Naive thymus-derived CD8-positive, alpha-beta T cell (primary cell): Measurements from ENCODE around the gene UNC5C. TPM values are rescaled to one million over a fixed set of nuclear protein-coding genes. Genes with fewer than 3 reads are reported as not detected.
"Not testable (repeated sequence)": the region's sequence is repeated elsewhere in the genome, so short reads cannot be mapped to it uniquely, and the experiment has no call there.

ENCODE experiments used
- ATAC-seq, 2 donors: fragments of 150-1000 bp; cut with Tn5 transposase in 1 of 2; sonication (Bioruptor Pico), chemical (Tn5 transposase) in 1 of 2; 1 replicate in 1 of 2; 2 replicates in 1 of 2; pipeline ENCODE4 v1.10.0; 2021; ENCODE audit warnings: mild to moderate bottlenecking in 2 of 2, moderate library complexity in 2 of 2
- POLR2A ChIA-PET: fragments of 350-600 bp; sonication (Branson Sonifier 250); formaldehyde crosslinking; loops from one replicate; lab custom pipeline; 2021; ENCODE audit warnings: antibody characterized with exemption; lab: Charles Lee
- DNase-seq, 10 donors: peaks; one replicate each; pipeline versions ENCODE4 v3.0.0 to v3.0.0-alpha.2; 2020 to 2022
- H3K27ac Mint-ChIP-seq, 10 donors: one replicate each; pipeline ENCODE4 v1.8.0; 2020 to 2022; ENCODE audit warnings: mild to moderate bottlenecking in 10 of 10, mixed read lengths in 10 of 10, moderate library complexity in 4 of 10, inconsistent platforms in 1 of 10
- H3K27me3 Mint-ChIP-seq, 5 donors: one replicate each; pipeline ENCODE4 v1.8.0; 2021 to 2022; ENCODE audit warnings: mixed read lengths in 5 of 5
- H3K36me3 Mint-ChIP-seq, 3 donors: one replicate each; pipeline ENCODE4 v1.8.0; 2020 to 2022; ENCODE audit warnings: mixed read lengths in 3 of 3, mild to moderate bottlenecking in 2 of 3, inconsistent platforms in 1 of 3
- H3K4me1 Mint-ChIP-seq, 4 donors: one replicate each; pipeline ENCODE4 v1.8.0; 2021 to 2022; ENCODE audit warnings: mixed read lengths in 4 of 4
- H3K4me3 Mint-ChIP-seq, 10 donors: one replicate each; pipeline ENCODE4 v1.8.0; 2020 to 2022; ENCODE audit warnings: mild to moderate bottlenecking in 10 of 10, mixed read lengths in 10 of 10, moderate library complexity in 6 of 10, inconsistent platforms in 1 of 10
- H3K9me3 Mint-ChIP-seq, 9 donors: one replicate each; pipeline ENCODE4 v1.8.0; 2020 to 2022; ENCODE audit warnings: mixed read lengths in 9 of 9, mild to moderate bottlenecking in 3 of 9, inconsistent platforms in 1 of 9, moderate library complexity in 1 of 9
- polyA plus RNA-seq, 3 donors: library from polyadenylated mRNA; unstranded; fragments of 300-500 nt; fragmentation: Illumina TruSeq; gene quantifications; one replicate each; pipeline ENCODE4 v1.2.3, GENCODE V29; 2021
- total RNA-seq, 8 experiments: library from RNA in 2 of 8; stranded (reverse) in 2 of 8; gene quantifications; one replicate each; pipeline ENCODE4 v1.2.3 and lab custom pipeline; 2021 to 2026

UNC5C gene
- total and polyA plus RNA-seq, 5 experiments from 2014 or later: not detected

GRCh38 chr4:95139424-95139823 lies 409.3 kb downstream of the UNC5C start:
- H3K4me3 Mint-ChIP-seq: not testable (repeated sequence)

GRCh38 chr4:95134016-95134415 lies 414.8 kb downstream of the UNC5C start:
- H3K4me1 Mint-ChIP-seq, DNase-seq, H3K27me3 Mint-ChIP-seq, H3K36me3 Mint-ChIP-seq, H3K27ac Mint-ChIP-seq, ATAC-seq, POLR2A ChIA-PET, H3K4me3 Mint-ChIP-seq: not testable (repeated sequence)
- peaks cover 0 to 10% (median 0%) of the 10 kb centered on the region in 9 donors for H3K9me3 Mint-ChIP-seq

More at GRCh38 chr4:95139424-95139823, 409.3 kb downstream of the UNC5C start:
- H3K27me3 Mint-ChIP-seq: peaks cover 2 to 15% (median 7%) of the 10 kb centered on the region in 5 donors
- H3K9me3 Mint-ChIP-seq: peaks cover 0 to 19% (median 3%) of the 10 kb centered on the region in 9 donors
- POLR2A ChIA-PET, DNase-seq, ATAC-seq, H3K27ac Mint-ChIP-seq, H3K4me1 Mint-ChIP-seq: not testable (repeated sequence)
- H3K36me3 Mint-ChIP-seq: peaks cover 0 to 14% (median 0%) of the 10 kb centered on the region in 3 donors

- H3K27me3 Mint-ChIP-seq: peaks cover 0 to 1% (median 0%) of the 10 kb centered on the region in 5 donors
- H3K36me3 Mint-ChIP-seq: no peaks in the 10 kb centered on the region
- no peak for DNase-seq
- POLR2A ChIA-PET: no interaction called here
- no peak for ATAC-seq
- H3K4me3 Mint-ChIP-seq: no peak overlapping the region
- H3K9me3 Mint-ChIP-seq: peaks cover 0 to 1% (median 0%) of the 10 kb centered on the region in 9 donors
- H3K4me1 Mint-ChIP-seq: peaks cover 0 to 2% (median 0%) of the 10 kb centered on the region in 4 donors
- no peak overlapping the region for H3K27ac Mint-ChIP-seq
These were observed 418.9 kb downstream of the UNC5C start for GRCh38 chr4:95129821-95130311.

GRCh38 chr4:95129031-95129430 lies 419.7 kb downstream of the UNC5C start:
- DNase-seq (no peak), ATAC-seq (no peak)
- Mint-ChIP-seq H3K27me3 (peaks cover 0 to 1% (median 0%) of the 10 kb centered on the region in 5 donors), H3K4me1 (peaks cover 0 to 2% (median 0%) of the 10 kb centered on the region in 4 donors), H3K4me3 (no peak overlapping the region), H3K36me3 (no peaks in the 10 kb centered on the region), H3K27ac (no peak overlapping the region), H3K9me3 (no peaks in the 10 kb centered on the region)
- POLR2A ChIA-PET: no interaction called here

- POLR2A ChIA-PET: no interaction called here
- Mint-ChIP-seq H3K36me3 (no peaks in the 10 kb centered on the region), H3K4me1 (peaks cover 0 to 2% (median 0%) of the 10 kb centered on the region in 4 donors), H3K9me3 (no peaks in the 10 kb centered on the region), H3K27ac (no peak overlapping the region), H3K4me3 (no peak overlapping the region), H3K27me3 (peaks cover 0 to 1% (median 0%) of the 10 kb centered on the region in 5 donors)
- ATAC-seq: no peak
- no peak for DNase-seq
These were observed 423.8 kb downstream of the UNC5C start for GRCh38 chr4:95124906-95125504.

- Mint-ChIP-seq H3K27me3 (peaks cover 0 to 1% (median 0%) of the 10 kb centered on the region in 5 donors), H3K4me1 (no peaks in the 10 kb centered on the region), H3K36me3 (no peaks in the 10 kb centered on the region), H3K9me3 (no peaks in the 10 kb centered on the region), H3K27ac (no peak overlapping the region), H3K4me3 (no peak overlapping the region)
- DNase-seq (no peak), ATAC-seq (no peak)
- POLR2A ChIA-PET: no interaction called here
These were observed 426.8 kb downstream of the UNC5C start for GRCh38 chr4:95122001-95122400.

DNA sequence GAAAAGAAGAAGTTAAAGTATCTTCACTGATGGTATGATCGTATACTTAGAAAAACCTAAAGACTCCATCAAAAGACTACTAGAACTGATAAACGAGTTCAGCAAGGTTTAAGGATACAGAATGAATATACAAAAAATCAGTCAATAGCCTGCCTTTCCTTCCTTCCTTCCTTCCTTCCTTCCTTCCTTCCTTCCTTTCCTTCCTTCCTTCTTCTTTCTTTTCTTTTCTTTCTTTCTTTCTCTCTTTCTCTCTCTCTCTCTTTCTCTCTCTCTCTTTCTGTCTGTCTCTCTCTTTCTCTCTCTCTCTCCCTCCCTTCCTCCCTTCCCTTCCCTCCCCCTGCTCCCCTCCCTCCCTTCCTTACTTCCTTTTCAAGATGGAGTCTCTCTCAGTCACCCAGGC lies 428.3 kb downstream of the UNC5C start:
- Mint-ChIP-seq H3K27me3 (no peaks in the 10 kb centered on the region), H3K4me3 (no peak overlapping the region), H3K27ac (no peak overlapping the region), H3K36me3 (no peaks in the 10 kb centered on the region), H3K4me1 (no peaks in the 10 kb centered on the region), H3K9me3 (no peaks in the 10 kb centered on the region)
- no peak for ATAC-seq
- POLR2A ChIA-PET: no interaction called here
- DNase-seq: no peak

GRCh38 chr4:95118497-95118896 lies 430.3 kb downstream of the UNC5C start:
- no peak for DNase-seq
- H3K9me3 Mint-ChIP-seq: no peaks in the 10 kb centered on the region
- H3K27me3 Mint-ChIP-seq: no peaks in the 10 kb centered on the region
- ATAC-seq: no peak
- H3K36me3 Mint-ChIP-seq: no peaks in the 10 kb centered on the region
- no peak overlapping the region for H3K4me3 Mint-ChIP-seq
- no peaks in the 10 kb centered on the region for H3K4me1 Mint-ChIP-seq
- POLR2A ChIA-PET: no interaction called here
- H3K27ac Mint-ChIP-seq: no peak overlapping the region

DNA sequence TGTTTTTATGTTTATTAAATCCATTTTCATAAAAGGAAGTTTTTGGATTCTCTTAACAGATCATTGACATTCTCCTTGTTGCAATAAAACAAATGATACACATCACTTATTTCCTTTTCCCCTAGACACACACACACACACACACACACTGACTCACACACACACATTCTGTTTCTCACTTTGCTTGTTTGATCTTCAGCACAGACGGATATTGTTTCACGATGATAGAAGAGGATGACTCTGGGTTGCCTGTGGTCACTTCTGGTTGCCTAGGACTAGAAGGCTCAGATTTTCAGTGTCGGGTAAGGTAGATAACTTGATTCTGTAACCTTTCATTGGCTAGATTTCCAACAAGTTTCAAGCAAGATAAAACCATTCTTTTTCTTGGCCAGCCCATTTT lies 434.3 kb downstream of the UNC5C start:
- ATAC-seq: no peak
- Mint-ChIP-seq H3K4me1 (no peaks in the 10 kb centered on the region), H3K27me3 (no peaks in the 10 kb centered on the region), H3K36me3 (no peaks in the 10 kb centered on the region), H3K9me3 (no peaks in the 10 kb centered on the region), H3K4me3 (no peak overlapping the region), H3K27ac (no peak overlapping the region)
- DNase-seq: no peak
- POLR2A ChIA-PET: no interaction called here
